Activated CD8-positive, alpha-beta memory T cell treated with anti-CD3 and anti-CD28 coated beads for 24 hours (primary cell): ENCODE data around the gene ADAMTSL3.
"Not testable (repeated sequence)": the region's sequence is repeated elsewhere in the genome, so short reads cannot be mapped to it uniquely, and the experiment has no call there.

Source experiments
- DNase-seq: peaks from one replicate; pipeline ENCODE4 v3.0.0-alpha.2; 2020

Gene ADAMTSL3

GRCh38 chr15:83983634-83984458, 329.9 kb downstream of the ADAMTSL3 start:
- DNase-seq = no peak

GRCh38 chr15:83984601-83985000, 330.7 kb downstream of the ADAMTSL3 start:
- DNase-seq = no peak

GRCh38 chr15:83991163-83991562, 337.2 kb downstream of the ADAMTSL3 start:
- DNase-seq = no peak

- no peak for DNase-seq
These were observed 338.6 kb downstream of the ADAMTSL3 start for GRCh38 chr15:83992324-83993031.

- no peak for DNase-seq
These were observed 339.7 kb downstream of the ADAMTSL3 start for GRCh38 chr15:83993591-83993990.

- DNase-seq = no peak
These were observed 344.6 kb downstream of the ADAMTSL3 start for GRCh38 chr15:83998486-83998885.

GRCh38 chr15:83999396-84000135, 345.6 kb downstream of the ADAMTSL3 start:
- no peak for DNase-seq

GRCh38 chr15:84001037-84001436, 347.1 kb downstream of the ADAMTSL3 start:
- no peak for DNase-seq

GRCh38 chr15:84001655-84002054, 347.7 kb downstream of the ADAMTSL3 start:
- no peak for DNase-seq

GRCh38 chr15:84003791-84004503, 350.0 kb downstream of the ADAMTSL3 start:
- DNase-seq = no peak

GRCh38 chr15:84006421-84006820, 352.5 kb downstream of the ADAMTSL3 start:
- DNase-seq = no peak

GRCh38 chr15:84009616-84010015, 355.7 kb downstream of the ADAMTSL3 start:
- no peak for DNase-seq

GRCh38 chr15:84010246-84010645, 356.3 kb downstream of the ADAMTSL3 start:
- no peak for DNase-seq

- no peak for DNase-seq
These were observed 362.4 kb downstream of the ADAMTSL3 start for GRCh38 chr15:84016371-84016770.

- no peak for DNase-seq
These were observed 368.6 kb downstream of the ADAMTSL3 start for GRCh38 chr15:84022516-84022915.

- no peak for DNase-seq
These were observed 369.7 kb downstream of the ADAMTSL3 start for GRCh38 chr15:84023636-84024035.

GRCh38 chr15:84033793-84034553, 380.1 kb downstream of the ADAMTSL3 start:
- DNase-seq = no peak

- no peak for DNase-seq
These were observed 380.9 kb downstream of the ADAMTSL3 start for GRCh38 chr15:84034578-84035398.

GRCh38 chr15:84035399-84035766, 381.5 kb downstream of the ADAMTSL3 start:
- no peak for DNase-seq

- no peak for DNase-seq
These were observed 383.4 kb downstream of the ADAMTSL3 start for GRCh38 chr15:84037301-84037700.

- not testable (repeated sequence) for DNase-seq
These were observed 388.6 kb downstream of the ADAMTSL3 start for GRCh38 chr15:84042434-84043056.
